GM18867 (cell line): Measurements from ENCODE around the gene RAD18.

Experiments used
- ATAC-seq: cut with Tn5 transposase; IDR thresholded peaks from one replicate; pipeline ENCODE4 v1.9.1; 2021; ENCODE audit warnings: mild to moderate bottlenecking, moderate library complexity; ENCODE audit not compliant: unreplicated experiment

Gene RAD18

DNA sequence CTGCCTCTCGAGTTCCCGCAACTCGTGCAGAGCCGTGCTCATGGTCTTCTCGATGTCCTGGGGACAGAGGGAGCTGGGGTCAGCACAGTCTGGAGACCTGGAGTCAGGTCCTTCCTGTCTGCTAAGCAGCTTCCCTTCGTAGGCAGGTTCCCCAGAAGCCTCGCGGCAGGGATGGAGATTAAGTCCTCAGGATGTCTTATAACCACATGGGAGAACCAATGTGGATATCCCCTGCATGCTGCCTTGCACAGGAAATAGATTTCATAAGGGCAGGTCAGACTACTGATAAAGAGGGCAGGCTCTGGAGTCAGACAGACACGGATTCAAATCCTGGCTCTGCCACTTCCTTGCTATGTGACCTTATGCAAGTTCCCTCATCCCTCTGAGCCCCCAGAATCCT, 22.6 kb upstream of the RAD18 start:
- ATAC-seq = no peak

DNA sequence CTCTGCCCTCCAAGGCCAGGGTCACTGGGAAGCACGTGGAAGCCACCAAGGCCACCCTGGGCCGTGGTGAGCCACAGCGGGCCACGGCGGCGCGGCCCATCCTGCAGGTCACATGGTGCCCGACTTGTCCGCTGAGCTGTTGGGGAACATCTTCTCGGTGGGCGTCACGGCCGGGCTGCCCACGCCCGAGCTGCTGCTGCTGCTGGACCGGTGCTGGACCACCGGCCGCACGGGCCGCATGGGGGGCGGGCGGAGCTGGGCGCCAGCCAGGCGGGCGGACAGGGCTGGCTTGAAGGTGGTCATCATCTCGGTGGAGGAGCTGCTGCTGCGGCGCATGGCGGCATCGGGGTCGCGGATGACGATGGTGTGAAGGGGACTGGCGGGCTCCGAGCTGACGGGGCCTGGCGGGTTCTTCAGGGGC, 22.1 kb upstream of the RAD18 start:
- ATAC-seq = no peak

- no peak for ATAC-seq
These were observed 21.3 kb upstream of the RAD18 start for GRCh38 chr3:8984526-8984925.

GRCh38 chr3:8984081-8984480, 20.8 kb upstream of the RAD18 start:
- ATAC-seq = no peak

DNA sequence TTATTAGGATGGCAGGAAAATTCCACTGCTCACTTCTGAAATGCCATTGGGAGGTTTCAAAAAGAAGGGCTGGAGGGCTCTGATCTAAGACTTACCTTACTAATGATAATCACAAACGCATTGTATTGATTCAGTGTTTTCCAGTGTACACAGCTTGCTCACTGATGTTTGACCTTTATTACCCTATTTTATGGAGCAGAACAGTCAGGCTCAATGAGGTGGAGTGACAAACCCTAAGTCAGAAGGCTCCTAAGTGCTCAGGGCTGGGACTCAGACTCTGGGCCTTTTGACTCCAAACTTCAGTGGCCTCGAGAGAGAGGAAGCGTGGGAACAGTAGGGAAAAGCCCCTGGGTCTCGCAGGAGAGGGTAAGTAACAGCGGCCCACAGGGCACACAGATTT, 20.3 kb upstream of the RAD18 start:
- ATAC-seq = no peak

GRCh38 chr3:8983026-8983425, 19.8 kb upstream of the RAD18 start:
- no peak for ATAC-seq

DNA sequence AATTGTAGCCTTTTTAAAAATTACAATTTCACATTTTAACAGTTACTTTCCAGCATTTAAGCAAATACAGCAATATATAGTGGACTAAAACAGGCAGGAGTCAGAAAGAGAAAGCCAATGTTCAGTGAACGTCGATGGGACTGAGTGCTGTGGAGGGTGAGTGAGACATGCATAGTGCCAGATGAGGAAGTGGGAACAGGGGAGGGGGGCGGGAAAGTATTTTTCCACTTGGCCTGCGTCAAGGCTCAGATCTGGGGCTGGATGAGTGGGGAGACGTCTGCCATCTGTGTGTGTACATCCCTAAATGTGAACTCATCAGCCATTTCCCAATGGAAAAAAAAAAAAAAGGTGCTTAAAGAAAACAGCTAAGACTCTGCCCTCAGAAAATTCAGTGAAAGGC, 19.2 kb upstream of the RAD18 start:
- ATAC-seq = no peak

- no peak for ATAC-seq
These were observed 18.4 kb upstream of the RAD18 start for GRCh38 chr3:8981700-8982099.

- ATAC-seq = no peak
These were observed 18.0 kb upstream of the RAD18 start for GRCh38 chr3:8981296-8981695.

DNA sequence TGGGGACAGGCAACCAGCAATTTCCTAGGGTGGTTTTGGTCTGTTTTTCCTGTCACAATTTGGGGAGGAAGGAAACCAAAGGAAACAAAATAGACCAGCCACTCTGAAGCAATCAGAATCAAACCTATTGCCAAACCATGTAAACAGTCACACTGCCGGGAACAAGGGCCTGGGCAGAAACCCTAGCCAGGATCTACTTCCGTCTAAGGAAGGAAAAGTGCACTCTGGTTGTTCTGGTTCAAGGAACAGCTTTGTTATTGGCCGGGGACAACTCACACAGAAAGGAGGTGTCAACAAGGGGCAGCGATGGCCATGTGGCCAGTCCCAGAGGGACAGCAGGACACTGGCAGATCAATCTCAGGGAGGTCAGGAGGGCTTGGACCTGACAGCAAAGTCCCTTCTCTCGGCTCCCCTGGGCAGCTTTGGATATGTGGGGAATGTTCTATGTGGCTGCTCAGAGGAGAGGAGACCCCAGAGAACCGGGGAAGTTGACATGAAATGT, 17.5 kb upstream of the RAD18 start:
- no peak for ATAC-seq

DNA sequence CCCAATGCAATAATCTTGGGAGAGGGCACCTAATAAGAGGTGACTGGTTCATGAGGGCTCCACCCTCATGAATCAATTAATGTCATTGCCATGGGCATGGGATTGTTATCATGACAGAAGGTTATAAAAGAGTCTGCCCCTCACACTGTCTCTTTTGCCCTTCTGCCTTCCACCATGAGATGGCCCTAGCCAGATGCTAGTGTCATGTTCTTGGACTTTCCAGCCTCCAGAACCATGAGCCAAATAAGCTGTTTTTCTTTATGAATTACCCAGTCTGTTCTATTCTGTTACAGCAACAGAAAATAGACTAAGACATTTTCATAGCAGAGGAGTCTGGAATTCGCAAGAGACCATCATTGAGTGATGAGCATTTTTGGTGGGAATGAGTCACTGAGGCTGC, 16.0 kb upstream of the RAD18 start:
- no peak for ATAC-seq

DNA sequence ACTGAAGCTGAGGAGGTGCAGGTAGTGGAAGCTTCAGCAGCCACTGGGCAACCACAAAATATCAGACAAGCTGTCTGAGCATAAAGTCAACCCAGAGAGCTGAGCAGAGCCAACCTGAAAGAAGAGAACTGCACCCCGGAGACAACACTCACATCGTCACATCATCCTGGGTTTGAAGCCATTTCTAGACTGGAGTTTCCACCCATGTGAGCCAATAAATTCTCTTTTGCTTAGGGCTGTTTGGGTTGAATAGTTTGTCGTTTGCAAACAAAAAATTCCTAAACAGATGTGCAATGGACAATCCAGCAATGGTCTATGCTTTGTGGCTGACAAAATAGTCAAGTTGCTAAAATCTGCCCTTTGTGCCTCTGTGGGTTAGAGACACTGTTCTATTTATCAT, 15.3 kb upstream of the RAD18 start:
- ATAC-seq = no peak

DNA sequence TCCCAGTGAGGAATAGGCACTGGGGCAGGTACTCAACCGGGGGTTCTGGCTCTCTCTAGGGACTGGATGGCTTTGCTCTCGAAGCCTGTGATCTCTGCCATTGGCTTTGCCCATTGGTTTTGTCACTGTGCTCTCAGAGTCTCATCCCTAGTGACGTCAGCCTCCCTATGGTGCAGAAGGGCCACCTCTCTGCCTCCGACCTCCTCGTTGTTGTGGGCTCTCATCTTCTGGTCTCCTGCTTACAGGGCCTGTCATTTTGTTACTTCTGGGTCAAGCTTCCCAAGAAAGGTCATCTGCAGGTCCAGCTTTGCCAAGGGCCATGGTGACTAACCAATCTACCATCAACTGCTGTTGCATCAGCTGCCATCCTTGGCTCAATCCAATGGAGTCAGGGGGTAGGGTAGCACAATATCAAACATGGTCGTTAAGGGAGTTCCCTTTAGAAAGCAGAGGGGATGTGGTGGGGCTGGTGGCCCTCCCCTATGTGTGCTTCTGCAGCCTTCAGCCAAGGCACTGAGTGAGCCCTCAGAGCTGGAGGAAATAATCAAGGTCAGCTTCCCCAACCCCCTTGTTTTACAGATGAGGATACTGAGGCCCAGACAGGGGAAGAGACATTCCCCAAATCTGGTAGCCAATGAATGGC, 13.4 kb upstream of the RAD18 start:
- ATAC-seq = no peak

DNA sequence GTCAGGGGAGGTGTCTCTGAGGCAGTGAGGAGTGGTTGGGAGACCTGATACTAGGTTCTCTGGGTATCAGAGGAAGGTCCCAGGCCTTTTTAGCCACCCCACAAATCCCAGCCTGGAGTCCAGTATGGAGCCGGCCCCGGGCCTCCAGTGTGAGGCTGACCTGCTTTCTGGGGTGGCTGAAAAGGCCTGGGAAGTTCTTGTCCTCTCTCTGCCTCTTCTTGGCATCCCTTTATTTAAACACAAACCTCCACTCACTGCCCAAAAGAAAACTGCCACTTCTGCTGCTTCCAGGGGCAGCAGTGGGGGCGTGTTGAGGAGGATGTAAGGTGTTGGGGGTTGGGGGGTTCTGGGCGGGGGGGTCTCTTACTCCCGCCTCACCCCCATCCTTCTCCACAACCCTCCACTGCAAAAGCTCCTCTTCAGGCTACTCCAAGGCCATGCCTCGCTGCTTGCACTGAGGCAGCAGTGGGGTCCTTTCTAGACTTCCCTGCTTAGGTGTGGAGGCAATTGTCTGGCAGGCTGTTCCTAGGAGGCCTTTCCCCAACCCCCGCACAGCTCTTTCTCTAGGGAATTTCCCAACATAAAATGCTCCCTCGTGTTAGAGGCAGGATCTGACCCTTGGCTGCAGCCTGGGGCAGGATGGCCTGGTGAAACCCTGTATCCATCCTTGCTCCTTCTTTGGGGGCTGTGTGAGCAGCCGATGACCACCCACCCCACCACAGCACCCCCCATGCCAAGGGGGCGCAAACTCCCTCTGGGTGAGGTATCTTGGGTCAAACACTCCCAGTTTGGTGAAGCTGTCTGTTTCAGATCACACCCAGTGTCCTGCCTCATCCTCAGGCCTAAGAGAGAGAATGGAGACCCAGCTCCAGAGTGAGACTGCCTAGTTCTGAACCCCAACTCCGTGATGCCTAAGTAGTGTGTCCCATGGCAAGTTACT, 12.1 kb upstream of the RAD18 start:
- no peak for ATAC-seq

GRCh38 chr3:8974458-8974857, 11.2 kb upstream of the RAD18 start:
- ATAC-seq = no peak

DNA sequence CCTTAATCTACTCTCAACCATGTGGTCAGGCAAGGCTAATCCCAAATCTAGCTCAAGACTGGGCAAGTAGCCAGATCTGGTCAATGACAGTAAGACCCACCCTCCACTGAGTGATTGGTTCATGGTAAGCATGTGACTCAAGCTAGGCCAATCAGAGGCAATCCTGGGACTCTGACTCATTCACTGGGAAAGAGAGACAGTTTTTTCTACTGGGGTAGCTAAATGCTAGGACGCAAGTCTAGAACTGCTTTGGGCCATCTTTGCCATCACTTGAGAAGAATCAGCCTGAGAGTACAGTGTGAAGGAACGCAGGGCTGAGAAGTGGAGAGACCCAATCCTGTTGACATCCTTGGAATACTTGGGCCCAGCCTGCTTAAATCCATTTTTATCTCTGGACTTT, 9.4 kb upstream of the RAD18 start:
- no peak for ATAC-seq

DNA sequence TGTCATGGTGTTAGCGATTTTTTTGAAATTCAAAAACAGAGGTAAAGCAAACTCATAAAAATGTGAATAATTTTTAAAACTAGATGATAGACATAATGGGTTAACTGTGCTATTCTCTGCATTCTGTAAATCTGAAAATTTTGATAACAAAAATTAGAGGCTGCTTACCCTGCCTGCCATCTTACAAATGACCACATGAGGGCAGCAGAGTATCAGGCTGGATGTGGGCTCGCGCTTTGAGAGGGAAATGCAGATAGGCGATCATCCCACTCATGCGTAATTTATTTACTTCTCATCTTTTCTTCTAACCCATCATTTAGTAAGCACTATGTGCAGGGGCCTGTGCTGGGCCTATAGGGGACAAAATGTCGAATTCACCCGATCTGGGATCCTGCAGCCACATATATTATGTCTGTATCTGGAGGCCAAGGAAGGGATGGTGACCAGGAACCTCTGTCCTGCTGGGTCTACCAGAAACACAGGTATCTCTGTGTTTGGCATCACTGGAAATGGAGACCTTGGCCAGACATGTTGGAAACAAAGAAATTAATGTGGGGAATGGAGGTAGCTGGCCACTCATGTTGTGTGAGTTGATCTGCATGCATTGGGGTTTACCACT, 7.8 kb upstream of the RAD18 start:
- peak; percentile 54 for ATAC-seq

DNA sequence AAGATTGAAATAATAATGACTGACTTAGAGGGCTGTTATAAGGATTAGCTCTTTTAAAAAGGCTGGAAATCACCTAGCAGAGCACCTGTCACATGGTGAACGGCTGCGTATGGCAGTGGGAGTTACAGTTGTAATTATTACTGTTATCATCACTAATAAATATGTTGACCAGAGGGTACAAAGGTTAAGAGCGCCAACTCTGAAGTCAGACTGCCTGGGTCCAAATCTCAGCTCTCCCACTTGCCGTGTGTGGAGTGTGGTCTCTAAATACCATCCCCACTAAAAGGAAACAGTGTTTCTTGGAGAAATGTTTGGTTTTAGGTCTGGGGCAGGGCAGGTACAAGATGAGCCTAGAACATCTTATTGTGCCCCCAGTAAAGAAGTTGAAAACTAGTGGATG, 6.0 kb upstream of the RAD18 start:
- ATAC-seq = no peak

DNA sequence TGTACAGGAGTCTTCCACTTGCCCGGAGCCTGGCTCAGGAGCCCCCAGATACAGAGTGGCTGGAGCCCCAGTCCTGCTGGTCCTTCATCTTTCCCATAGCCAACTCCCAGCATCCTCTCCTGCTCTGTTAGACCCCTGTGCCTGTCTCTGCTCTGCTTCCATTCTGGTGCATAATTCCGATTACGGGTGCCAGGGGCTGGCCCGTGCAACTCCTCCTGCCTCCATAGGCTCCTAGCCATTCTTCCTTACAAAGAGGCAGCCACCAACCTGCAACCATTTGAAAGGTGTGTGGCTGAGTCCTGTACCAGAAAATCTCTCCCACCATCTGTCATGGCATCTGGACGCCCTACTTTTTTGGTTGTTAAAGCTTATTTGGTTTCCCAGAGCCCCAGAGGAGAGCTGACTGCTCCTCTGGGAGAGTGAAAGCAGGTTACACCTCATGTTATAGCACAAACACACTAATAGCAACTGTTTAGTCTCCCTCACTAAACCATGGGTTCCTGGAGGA, 5.2 kb upstream of the RAD18 start:
- no peak for ATAC-seq

DNA sequence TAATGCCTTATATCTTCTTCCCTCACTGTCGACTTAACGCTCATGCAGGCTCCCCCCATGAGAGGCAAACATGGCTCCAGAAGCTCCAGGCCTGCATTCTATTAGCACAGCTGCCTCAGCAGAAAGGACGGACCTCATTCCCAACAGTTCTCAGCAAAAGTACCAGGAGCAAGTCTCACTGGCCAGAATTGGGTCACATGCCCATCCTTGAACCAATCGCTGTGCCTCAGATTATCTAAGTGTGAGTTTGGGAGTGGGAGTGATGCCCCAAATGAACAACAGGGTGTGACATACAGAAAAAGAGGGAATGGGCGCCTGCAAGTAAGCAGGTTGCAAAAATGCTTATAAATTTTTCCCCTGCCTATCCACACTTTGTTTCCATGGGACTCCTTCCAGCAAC, 4.3 kb upstream of the RAD18 start:
- no peak for ATAC-seq

DNA sequence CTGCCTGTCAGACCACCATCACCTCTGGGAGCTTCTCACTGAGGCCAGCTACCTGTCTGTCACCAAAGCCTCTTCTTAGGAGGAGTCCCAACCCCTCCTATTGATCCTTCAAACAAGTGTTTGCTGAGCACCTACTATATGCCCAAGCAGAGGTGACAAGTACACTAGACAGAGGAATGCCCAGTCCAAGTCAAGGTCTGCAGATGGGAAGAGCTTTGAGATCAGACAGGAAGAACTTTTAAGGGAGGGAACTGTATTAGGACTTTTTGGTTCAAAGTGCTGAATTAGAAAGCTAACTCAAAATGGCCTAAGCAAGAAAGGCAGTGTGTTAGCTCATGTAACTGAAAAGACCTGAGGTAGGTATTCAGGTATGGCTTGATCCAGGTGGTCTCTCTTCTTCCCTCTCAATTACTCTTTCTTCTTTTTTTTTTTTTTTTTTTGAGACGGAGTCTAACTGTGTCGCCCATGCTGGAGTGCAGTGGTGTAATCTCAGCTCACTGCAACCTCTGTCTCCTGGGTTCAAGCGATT, 3.6 kb upstream of the RAD18 start:
- no peak for ATAC-seq
